HG02678 (cell line): ENCODE measurements around the gene PXDC1.
"Not testable (repeated sequence)": the region's sequence is repeated elsewhere in the genome, so short reads cannot be mapped to it uniquely, and the experiment has no call there.

Experiments used
- ATAC-seq: cut with Tn5 transposase; IDR thresholded peaks from one replicate; pipeline ENCODE4 v1.9.1; 2021; ENCODE audit warnings: mild to moderate bottlenecking, moderate library complexity; ENCODE audit not compliant: unreplicated experiment

The PXDC1 gene

DNA sequence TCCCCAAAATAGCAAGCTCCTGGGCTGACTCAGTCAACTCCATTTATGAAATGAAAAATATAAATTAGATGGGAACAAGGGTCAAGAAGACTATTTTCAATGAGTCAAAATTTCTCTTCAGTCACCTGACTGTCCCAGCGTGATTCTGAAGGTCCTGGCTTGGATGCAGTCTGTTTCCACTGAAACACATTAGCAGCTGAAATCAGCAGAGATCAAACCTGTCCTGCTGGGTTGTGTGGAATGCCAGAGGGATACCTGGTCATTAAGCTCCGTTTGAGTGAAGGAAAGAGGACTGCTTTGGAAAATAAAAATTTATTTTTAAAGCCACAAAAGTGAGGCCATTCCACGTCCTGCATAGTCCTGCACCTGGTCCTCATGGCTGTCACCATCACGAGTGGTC lies 37.4 kb downstream of the PXDC1 start:
- ATAC-seq = no peak

- no peak for ATAC-seq
Measured at GRCh38 chr6:3712827-3713665, 38.5 kb downstream of the PXDC1 start.

DNA sequence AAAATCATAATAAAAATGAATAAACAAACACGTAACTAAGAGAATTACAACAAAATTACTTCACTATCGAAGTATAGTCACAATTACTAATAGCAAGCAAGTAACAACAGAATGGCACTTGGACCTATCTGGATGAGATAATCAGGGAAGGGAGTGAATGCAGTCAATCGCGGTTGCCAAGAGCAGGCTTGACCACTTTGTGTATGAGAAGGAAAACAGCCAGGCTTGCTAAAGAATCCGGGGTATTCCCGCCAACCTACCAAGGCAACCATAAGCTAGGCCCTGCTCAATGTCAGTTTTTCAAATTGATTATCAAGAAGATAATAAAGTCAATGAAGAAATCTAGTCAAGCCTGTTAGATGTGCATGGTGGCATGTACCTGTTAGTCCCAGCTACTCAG lies 39.7 kb downstream of the PXDC1 start:
- no peak for ATAC-seq

DNA sequence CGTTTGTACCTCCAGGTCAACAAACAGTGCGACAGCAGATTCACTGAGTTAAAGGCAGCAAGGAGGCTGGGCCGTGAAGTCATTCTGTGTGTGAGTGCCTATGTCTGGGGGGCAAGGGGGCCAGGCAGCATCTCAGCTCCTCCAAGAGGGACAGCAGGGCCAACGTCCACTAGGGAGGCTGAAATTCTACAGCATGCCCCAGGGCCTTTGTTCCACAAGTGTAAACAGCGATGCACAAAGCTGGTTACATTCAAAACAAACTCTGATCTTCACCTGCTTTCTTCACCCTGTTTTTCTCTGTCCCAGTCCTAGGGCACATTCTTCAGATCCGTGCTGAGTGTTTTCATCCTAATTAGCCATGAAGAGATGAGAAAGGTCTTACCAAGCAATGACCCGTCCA lies 41.1 kb downstream of the PXDC1 start:
- ATAC-seq = no peak

- no peak for ATAC-seq
Measured at GRCh38 chr6:3708540-3708939, 43.0 kb downstream of the PXDC1 start.

DNA sequence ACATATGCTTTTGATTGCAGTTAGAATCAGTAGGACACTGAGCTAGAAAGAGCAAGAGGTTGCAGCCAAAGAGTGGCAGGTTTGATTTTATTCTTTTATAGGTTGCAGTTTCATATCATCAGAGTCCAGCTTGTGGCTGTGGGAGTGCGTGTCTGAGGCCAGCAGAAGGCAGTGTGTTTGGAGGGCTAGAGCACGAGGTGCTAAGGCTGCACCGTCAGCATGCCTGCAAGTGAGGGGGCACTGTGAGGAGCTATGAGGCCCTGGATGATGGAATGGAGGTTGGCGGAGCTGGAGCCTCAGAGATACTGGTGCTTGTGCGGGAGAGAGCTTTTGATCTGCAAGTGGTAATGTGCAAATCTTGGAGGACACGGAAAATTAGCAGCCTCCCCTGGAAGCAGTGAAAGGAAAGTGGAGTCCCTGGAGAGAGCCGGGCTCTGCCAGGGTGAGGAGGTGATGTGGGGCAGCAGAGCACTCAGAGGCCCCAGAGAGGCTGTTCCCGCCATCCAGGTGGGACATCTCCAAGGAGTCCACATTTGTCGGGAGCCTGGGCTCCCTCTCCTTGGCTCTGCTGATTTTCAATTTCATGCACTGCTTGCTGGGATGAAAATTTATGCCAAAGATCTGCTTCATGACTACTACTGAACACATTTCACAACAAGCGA lies 43.6 kb downstream of the PXDC1 start:
- no peak for ATAC-seq

GRCh38 chr6:3707024-3707423 lies 44.5 kb downstream of the PXDC1 start:
- no peak for ATAC-seq

DNA sequence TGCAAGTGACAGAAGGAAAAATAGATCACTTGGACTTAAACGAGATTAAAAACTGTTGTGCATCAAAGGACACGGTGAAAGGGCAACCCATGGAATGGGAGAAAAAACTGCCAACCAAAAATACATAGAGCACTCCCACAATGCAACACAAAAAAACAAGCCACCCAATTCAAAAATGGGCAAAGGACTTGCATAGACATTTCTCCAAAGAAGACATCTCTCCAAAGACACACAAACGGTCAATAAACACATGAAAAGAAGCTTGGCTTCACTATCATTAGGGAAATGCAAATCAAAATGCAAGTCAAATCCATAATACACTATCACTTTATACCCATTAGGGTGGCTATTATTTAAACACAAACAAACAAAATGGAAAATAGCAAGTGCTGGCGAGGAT lies 45.0 kb downstream of the PXDC1 start:
- no peak for ATAC-seq

DNA sequence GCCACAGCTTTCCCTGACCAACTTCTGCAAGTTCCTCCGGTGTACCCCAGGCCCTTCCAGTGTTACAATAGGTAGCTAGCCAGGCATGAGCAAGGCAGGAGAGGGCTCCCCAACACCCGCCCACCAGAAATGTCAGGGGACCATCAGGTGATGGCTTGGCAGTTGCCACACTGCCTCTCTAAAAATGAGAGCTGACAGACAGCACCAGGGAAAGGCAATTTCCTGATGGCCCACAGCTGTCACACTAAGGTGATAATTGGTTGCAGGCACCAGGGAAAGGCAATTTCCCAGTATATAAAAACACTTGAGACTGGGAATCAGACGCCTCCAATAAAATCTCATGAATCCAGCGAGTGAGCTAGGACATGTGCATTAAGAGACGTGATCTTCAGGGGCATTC lies 49.9 kb downstream of the PXDC1 start:
- no peak for ATAC-seq

DNA sequence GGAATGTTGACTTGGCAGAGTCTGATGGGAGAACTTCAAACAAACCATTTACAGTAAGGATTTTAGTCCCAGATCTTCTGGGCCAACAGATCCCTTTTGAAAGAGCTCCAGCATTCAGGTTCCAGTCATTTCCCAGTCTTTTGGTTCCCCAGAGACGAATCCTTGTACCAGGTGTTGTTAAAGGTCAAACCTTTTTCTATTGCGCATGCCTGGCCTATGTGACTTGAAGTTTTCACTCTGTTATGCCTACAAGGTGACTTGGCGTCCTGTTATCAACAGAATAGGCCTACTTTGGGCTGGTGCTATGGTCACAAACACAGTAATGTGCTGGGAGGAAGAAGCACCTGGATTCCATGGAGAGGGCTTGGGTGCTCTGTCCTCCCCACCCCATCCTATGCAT lies 52.3 kb downstream of the PXDC1 start:
- ATAC-seq = no peak

- no peak for ATAC-seq
Measured at GRCh38 chr6:3698021-3698420, 53.5 kb downstream of the PXDC1 start.

GRCh38 chr6:3697609-3698008 lies 53.9 kb downstream of the PXDC1 start:
- ATAC-seq = no peak

DNA sequence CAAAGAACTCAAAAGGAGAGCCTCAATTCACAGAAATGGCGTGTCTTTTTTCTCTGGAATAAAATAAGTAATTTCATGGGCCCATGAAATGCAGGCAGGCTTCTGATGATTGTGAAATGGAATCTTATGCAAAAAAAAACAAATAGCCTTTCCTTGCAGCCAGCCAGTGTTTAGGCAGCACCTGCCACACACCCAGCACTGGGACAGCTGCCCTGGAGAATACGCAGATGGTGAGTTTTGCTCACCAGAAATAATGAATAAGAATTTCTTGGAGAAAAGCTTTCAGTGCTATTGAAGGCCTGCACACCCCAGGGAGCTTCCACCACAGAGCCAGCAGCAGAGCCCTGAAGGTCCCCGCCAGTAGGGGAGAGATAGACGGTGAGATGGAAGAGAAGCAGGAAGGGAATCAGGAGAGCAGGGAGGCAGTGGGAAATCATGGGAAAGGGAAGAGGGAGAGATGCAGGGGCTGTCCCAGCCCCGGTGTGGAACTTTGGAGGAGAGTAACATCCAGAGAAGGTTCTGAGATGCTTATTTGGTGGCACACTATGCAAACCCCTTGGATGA lies 54.9 kb downstream of the PXDC1 start:
- ATAC-seq = no peak

DNA sequence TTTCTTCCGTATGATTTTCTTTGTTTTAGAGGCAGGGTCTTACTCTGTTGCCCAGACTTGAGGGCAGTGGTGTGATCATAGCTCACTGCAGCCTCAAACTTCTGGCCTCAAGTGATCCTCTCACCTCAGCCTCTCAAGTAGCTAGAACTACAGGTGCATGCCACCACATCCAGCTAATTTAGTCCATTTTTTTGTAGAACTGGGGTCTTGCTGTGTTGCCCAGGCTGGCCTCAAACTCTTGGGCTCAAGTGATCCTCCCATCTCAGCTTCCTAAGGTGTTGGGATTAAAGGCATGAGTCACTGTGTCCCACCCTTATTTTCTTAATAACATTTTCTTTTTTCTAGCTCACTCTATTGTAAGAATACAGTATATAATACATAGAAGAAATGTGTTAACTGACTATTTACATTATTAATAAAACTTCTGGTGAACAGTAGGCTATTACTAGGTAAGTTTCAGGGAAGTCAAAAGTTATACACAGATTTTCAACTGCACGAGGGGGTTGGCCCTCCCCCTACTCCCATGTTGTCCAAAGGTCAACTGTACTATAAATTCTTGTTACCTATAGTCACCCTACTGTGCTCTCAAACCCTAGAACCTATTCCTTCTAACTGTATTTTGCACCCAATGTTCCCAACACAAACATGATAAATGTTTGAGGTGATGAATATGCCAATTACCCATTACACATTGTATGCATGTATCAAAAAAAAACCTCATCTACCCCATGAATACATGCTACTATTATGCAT lies 56.3 kb downstream of the PXDC1 start:
- no peak for ATAC-seq

DNA sequence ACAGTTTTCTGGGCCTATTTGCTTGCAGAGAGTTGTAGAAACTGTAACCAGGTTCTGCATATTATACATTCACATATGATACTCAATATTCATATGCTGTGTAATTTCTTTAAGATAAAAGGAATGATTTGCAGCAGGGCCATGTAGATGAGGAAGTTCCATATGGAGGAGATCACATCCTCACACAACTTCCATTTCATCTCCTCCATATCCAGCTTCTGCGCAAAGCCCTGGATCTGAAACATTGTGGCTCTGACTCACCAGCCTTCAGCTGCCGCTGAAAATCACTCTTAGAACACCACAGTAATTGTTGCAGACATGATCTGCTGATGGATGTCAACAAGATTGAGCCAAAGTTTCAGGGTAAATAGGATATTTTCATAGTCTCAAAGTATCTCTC lies 57.7 kb downstream of the PXDC1 start:
- ATAC-seq = no peak

DNA sequence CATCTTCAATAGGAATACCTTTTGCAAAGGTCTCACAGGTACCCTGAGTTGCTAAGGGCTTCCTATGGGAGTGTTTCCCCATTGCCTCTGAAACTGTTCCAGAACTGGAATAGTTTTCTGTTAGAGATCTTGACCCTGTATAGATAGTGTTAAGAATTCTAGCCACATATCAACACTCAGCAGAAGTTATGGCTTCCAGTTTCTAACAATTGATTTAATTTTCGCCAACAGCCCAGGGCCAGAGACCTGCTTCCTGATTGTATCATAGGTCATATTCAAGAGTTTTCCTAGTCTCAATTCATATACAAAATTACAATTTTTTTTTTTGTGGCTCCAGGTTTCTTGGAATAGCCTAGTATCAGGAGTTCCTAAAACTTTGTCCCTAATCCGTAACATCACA lies 61.0 kb downstream of the PXDC1 start:
- ATAC-seq = no peak

GRCh38 chr6:3687847-3688246 lies 63.7 kb downstream of the PXDC1 start:
- ATAC-seq = no peak

DNA sequence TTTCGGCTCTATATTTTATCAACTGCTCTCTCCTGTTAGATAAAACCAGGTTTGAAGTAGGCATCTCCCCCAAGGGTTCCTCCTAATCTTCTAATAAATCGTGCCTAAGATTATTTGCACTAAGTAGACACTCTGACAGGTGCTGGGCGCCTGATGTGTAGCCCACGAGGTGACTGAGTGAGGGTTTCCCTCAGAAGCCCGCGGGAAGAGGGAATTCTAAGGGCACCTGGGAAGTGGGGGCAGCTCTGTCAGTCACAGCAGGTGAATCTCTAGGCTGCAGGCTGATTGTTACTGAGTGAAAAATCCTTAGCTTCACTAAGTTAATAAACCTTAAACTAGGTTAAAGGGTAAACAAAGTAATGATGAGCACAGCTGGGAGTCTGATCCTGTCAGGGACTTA lies 68.2 kb downstream of the PXDC1 start:
- no peak for ATAC-seq

DNA sequence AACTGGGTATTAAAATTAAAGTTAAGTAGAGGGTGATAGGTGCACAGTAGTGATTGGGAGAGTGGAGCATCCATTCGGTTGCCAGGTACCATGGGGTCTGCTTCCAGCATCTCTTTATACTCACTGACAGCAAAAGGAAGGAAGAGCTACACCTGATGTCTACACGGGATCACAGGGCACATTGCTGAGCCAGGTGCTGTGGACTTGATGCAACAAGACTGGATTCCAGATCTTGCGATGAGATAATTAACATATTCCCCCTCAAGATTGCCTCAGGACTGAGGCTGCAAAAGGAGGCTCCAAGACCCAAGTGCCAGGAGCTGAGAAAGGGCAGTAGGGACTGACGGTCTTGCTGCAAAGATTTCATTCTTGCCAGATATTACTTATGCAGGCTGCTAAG lies 72.6 kb downstream of the PXDC1 start:
- no peak for ATAC-seq

- ATAC-seq = not testable (repeated sequence)
Measured at GRCh38 chr6:3677751-3678150, 73.8 kb downstream of the PXDC1 start.

DNA sequence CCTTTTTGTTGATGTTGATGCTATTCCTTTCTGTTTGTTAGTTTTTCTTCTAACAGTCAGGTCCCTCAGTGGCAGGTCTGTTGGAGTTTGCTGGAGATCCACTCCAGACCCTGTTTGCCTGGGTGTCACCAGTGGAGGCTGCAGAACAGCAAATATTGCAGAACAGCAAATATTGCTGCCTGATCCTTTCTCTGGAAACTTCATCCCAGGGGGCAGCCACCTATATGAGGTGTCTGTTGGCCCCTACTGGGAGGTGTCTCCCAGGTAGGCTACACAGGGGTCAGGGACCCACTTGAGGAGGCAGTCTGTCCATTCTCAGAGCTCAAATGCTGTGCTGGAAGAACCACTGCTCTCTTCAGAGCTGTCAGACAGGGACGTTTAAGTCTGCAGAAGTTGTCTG lies 74.2 kb downstream of the PXDC1 start:
- ATAC-seq = not testable (repeated sequence)
